AG04449 (cell line): Measurements from ENCODE around the gene PRSS57.
A peak's percentile ranks its signal among the peaks of the same experiment; 100 is the strongest.

Experiments
- CTCF ChIA-PET: fragments of 350-600 bp; formaldehyde crosslinking; extraction: SDS; loops from one replicate; lab custom pipeline; 2021; ENCODE audit warnings: antibody characterized with exemption; lab: Yijun Ruan, JAX
- POLR2A ChIA-PET: fragments of 400-600, 350-600 bp; formaldehyde crosslinking; extraction: SDS; loops from one replicate; lab custom pipeline; 2020; ENCODE audit warnings: antibody characterized with exemption, inconsistent platforms; lab: Yijun Ruan, JAX
- DNase-seq: peaks from one replicate; pipeline ENCODE4 v3.0.0-alpha.2; 2010; ENCODE audit warnings: low read depth, low spot score
- H3K4me3 ChIP-seq: 2 replicates; pipeline ENCODE4 v1.5.1; 2011; ENCODE audit warnings: low read depth, mild to moderate bottlenecking, control low read depth, low read length
- CTCF ChIP-seq: IDR thresholded peaks from one replicate; pipeline ENCODE4 v1.5.1; 2011; ENCODE audit warnings: mild to moderate bottlenecking, moderate library complexity, low read length, control low read depth, inconsistent platforms; ENCODE audit not compliant: insufficient read depth; ENCODE audit errors: missing control alignments

Gene PRSS57

GRCh38 chr19:686589-687297, 8.5 kb downstream of the PRSS57 start:
- TF ChIP-seq CTCF: no peak
- no peak overlapping the region for H3K4me3 ChIP-seq
- POLR2A ChIA-PET: no interaction called here
- CTCF ChIA-PET: no interaction called here
- DNase-seq: no peak

- POLR2A ChIA-PET: no interaction called here
- CTCF ChIA-PET: no interaction called here
- no peak for TF ChIP-seq CTCF
- DNase-seq: no peak
- no peak overlapping the region for H3K4me3 ChIP-seq
Measured at GRCh38 chr19:685454-685931, 9.8 kb downstream of the PRSS57 start.

- TF ChIP-seq CTCF: no peak
- POLR2A ChIA-PET: no interaction called here
- no peak overlapping the region for H3K4me3 ChIP-seq
- no peak for DNase-seq
- CTCF ChIA-PET: no interaction called here
Measured at GRCh38 chr19:682678-683320, 12.5 kb downstream of the PRSS57 start.

- no peak for DNase-seq
- H3K4me3 ChIP-seq: no peak overlapping the region
- CTCF ChIA-PET: interaction anchor here (1.6 kb wide), 1 partner anchor 53 kb away, joined by 5 read pairs; no protein-coding TSS in a partner anchor
- POLR2A ChIA-PET: interaction anchor here (1.5 kb wide), 1 partner anchor 18 kb away, joined by 6 read pairs; the partner anchor contains the start of gene RNF126
- TF ChIP-seq CTCF: no peak
Measured at GRCh38 chr19:681029-682019, 13.9 kb downstream of the PRSS57 start.

GRCh38 chr19:680287-681028, 14.8 kb downstream of the PRSS57 start:
- ChIA-PET POLR2A (interaction anchor here (1.5 kb wide), 1 partner anchor 17 kb away, joined by 6 read pairs; the partner anchor contains the start of gene RNF126), CTCF (interaction anchor here (0.6 to 1.6 kb wide), 4 partner anchors 12 to 295 kb away, joined by 3 to 5 read pairs (median 3); no protein-coding TSS in a partner anchor)
- peak; percentile 86 for DNase-seq
- peak; percentile 71 for TF ChIP-seq CTCF
- H3K4me3 ChIP-seq: peak overlapping the region; percentile 64
